Thyroid gland (tissue), 4 donors: ENCODE measurements around the gene CYP21A2. TPM values are rescaled to one million over a fixed set of nuclear protein-coding genes. Genes with fewer than 3 reads are reported as not detected.
A peak's percentile ranks its signal among the peaks of the same experiment; 100 is the strongest.
"Not testable (repeated sequence)": the region's sequence is repeated elsewhere in the genome, so short reads cannot be mapped to it uniquely, and the experiment has no call there.

Experiments
- DNase-seq, 2 donors: peaks; one replicate each; pipeline ENCODE4 v3.0.0-alpha.2; 2019
- H3K27ac ChIP-seq, 3 donors: fragments of 200-600 bp; sonication (generic); 1 replicate in 2 of 3; 2 replicates in 1 of 3; pipeline ENCODE4 v1.5.1; 2016 to 2019; ENCODE audit warnings: mild to moderate bottlenecking in 1 of 3, moderate library complexity in 1 of 3
- H3K27me3 ChIP-seq: fragments of 200-600 bp; sonication (generic); one replicate; pipeline ENCODE4 v1.5.1; 2019
- H3K36me3 ChIP-seq, 2 donors: fragments of 200-600 bp; sonication (generic); one replicate each; pipeline ENCODE4 v1.5.1; 2016 to 2019
- H3K4me1 ChIP-seq, 2 donors: fragments of 200-600 bp; sonication (generic); one replicate each; pipeline ENCODE4 v1.5.1; 2017 to 2019
- H3K4me3 ChIP-seq, 3 donors: fragments of 200-600 bp; sonication (generic); replicated peaks in 1 of 3; 1 replicate in 2 of 3; 2 replicates in 1 of 3; pipeline ENCODE4 v1.5.1; 2016; ENCODE audit warnings: mild to moderate bottlenecking in 1 of 3
- H3K9me3 ChIP-seq: fragments of 200-600 bp; sonication (generic); one replicate; pipeline ENCODE4 v1.5.1; 2017
- CTCF ChIP-seq, 6 experiments: fragments of 200-600 bp in 3 of 6; fragments of 450-650 bp in 3 of 6; sonication (generic) in 3 of 6; IDR thresholded peaks; one replicate each; pipeline ENCODE4 v1.5.1; 2016 to 2019; ENCODE audit warnings: antibody characterized with exemption in 6 of 6, mild to moderate bottlenecking in 2 of 6, inconsistent platforms in 1 of 6, moderate library complexity in 1 of 6
- POLR2A ChIP-seq, 2 donors: fragments of 450-650 bp; IDR thresholded peaks; one replicate each; pipeline ENCODE4 v1.6.1; 2017; ENCODE audit warnings: antibody characterized with exemption in 2 of 2, mild to moderate bottlenecking in 2 of 2, moderate library complexity in 1 of 2
- WGBS, 2 donors: methylation state at CpG; one replicate each; pipeline ENCODE4 v1.1.5; 2017; 5-methylcytosine and 5-hydroxymethylcytosine counted together
- intact Hi-C: fragments of 100-400 bp; cut with DNase I; formaldehyde crosslinking; loops from one replicate; pipeline ENCODE4 v1.15.1; 2023
- total RNA-seq, 4 donors: library from RNA; depleted of rRNA; stranded (reverse); fragments of >200 nt; gene quantifications; one replicate each; pipeline ENCODE4 v1.2.3, GENCODE V29; 2016

The CYP21A2 gene
- total RNA-seq, 4 donors from 2014 or later = 0.24 to 1.7 (median 0.33) TPM; not detected in 1

DNA sequence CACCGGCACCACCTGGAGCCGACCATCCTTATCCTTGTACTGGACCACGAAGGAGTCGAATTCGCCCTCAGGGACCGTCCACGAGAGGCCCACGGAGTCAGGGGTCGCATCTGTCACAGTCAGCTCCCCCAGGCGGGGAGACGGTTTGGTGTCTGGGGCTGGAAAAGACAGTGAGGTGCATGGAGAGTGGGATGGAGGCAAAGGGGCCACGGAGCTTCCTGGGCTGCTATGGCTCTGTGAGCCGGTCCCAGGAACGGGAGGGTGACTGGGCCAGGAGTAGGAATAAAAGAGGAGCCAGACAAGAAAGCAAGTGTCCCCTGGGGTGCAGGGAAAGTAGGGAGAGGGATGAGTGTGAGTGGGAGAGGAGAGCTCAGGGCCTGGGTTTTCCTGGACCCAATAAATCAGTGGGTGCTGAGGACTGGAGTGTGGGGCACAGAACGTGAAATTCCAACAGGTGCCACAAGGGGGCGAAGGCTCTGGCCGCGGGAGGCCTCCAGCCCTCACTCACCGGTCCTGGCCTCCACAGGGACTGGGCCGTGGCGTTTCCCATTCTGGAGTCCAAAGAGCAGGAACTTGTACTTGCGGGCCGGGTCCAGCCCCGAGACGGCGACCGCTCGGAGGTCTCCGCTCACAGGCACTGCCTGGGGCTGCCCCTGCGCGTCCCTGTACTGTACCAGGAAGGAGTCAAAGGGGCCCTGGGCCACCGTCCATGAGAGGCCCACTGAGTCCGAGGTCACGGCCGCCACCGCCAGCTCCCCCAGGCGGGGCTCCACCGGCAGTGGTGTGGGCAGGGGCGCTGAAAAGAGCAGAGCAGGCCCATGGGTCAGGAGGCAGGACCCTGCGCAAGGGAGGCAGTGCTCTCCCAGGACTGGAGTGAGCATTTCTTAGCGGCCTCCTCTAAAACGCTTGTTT, 9.9 kb downstream of the CYP21A2 start:
- WGBS, 2 donors = 44 to 48% methylated on average over 21 to 29 of the region's 42 CpGs
- Histone ChIP-seq H3K4me3 (no peak overlapping the region), H3K36me3 (no peaks in the 10 kb centered on the region), H3K27ac (peak overlapping the region in 2 of 3 donors; percentile 52 to 82), H3K27me3 (no peaks in the 10 kb centered on the region), H3K4me1 (peaks cover 0 to 27% of the 10 kb centered on the region in 2 donors), H3K9me3 (no peaks in the 10 kb centered on the region)
- peak; percentile 68 to 93 (median 80) for TF ChIP-seq CTCF (IDR thresholded peaks at IDR 0.05)
- no peak for TF ChIP-seq POLR2A (IDR thresholded peaks at IDR 0.05)
- intact Hi-C loops = loop anchor here (10.0 kb wide), 2 partner anchors 67 to 107 kb away; partner anchors contain the start of genes PPT2 and PRRT1
- DNase-seq = peak; percentile 63 to 68

- not testable (repeated sequence) for DNase-seq, H3K27ac ChIP-seq, H3K4me3 ChIP-seq, H3K36me3 ChIP-seq, H3K27me3 ChIP-seq, H3K9me3 ChIP-seq
- intact Hi-C loops = loop anchor here (10.0 kb wide), 2 partner anchors 66 to 106 kb away; partner anchors contain the start of genes PPT2 and PRRT1
- H3K4me1 ChIP-seq = peaks cover 0 to 27% of the 10 kb centered on the region in 2 donors
- WGBS, 2 donors = 93 to 95% methylated on average over 7 to 15 of the region's 21 CpGs
These were observed 10.9 kb downstream of the CYP21A2 start for GRCh38 chr6:32049149-32049548.

DNA sequence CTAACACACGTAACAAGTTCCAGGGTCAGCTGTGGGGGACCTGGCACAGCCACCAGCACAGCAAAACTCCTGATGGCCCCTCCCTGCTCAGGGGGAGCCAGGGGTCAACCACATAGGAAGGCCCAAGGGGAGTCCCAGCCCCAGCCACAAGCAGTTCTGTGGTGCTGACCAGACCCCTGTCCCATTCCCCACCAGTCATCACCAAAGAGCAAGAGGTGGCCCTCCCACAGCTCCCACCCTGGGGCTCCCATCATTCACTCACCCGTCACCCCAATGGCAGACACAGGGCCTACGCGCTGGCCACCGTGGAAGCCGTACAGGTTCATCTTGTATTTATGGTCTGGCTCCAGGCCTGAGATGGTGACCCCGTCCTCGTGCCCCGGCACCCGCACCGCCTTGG, 11.5 kb downstream of the CYP21A2 start:
- H3K36me3 ChIP-seq, H3K4me3 ChIP-seq, DNase-seq, H3K9me3 ChIP-seq, H3K27me3 ChIP-seq, H3K27ac ChIP-seq: not testable (repeated sequence)
- peaks cover 0 to 27% of the 10 kb centered on the region in 2 donors for H3K4me1 ChIP-seq
- 90 to 98% methylated on average over 6 to 10 of the region's 11 CpGs for WGBS, 2 donors
- intact Hi-C loops = loop anchor here (10.0 kb wide), 2 partner anchors 65 to 105 kb away; partner anchors contain the start of genes PPT2 and PRRT1

DNA sequence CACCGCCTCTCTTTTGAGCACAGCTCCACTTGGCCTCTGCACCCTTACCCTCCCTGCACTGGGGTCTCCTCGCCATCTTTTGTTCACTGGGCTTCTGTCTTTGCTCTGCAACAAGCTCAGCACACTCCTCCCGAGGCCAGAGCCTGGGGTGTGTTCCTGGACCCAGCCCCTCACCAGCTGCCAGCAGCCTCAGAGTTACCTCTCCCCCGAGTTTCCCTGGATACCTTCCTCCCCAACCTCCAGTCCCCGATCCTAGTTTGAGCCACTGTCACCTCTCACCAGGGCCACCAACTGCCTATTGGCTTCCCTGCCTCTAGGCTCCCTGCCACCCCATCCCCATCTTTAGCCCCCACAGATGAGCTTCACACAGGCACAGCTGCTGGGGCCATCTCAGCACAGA, 12.3 kb downstream of the CYP21A2 start:
- 79 to 81% methylated on average over 5 of the region's 5 CpGs for WGBS, 2 donors
- intact Hi-C loops = no loop called here
- no peaks in the 10 kb centered on the region for H3K9me3 ChIP-seq
- no peak for TF ChIP-seq CTCF (IDR thresholded peaks at IDR 0.05)
- no peak for TF ChIP-seq POLR2A (IDR thresholded peaks at IDR 0.05)
- H3K36me3 ChIP-seq = no peaks in the 10 kb centered on the region
- no peak overlapping the region for H3K4me3 ChIP-seq
- no peaks in the 10 kb centered on the region for H3K27me3 ChIP-seq
- no peak overlapping the region for H3K27ac ChIP-seq
- DNase-seq = no peak
- H3K4me1 ChIP-seq = peaks cover 0 to 27% of the 10 kb centered on the region in 2 donors

DNA sequence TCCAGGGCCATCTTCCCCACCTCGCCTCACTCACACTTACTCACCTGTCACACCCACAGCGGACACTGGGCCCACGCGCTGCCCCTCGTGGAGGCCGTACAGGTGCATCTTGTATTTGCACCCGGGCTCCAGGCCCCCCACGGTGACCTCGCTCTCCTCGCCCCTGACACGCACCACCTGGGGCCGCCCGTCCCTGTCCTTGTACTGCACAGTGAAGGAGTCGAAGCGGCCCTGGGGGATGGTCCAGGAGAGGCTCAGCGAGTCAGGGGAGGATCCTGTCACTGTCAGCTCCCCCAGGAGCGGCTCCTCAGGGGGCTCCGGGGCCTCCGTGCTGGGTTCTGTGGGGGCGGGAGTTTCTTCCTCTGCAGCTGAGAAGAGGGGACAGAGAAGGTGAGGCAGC, 14.4 kb downstream of the CYP21A2 start:
- 87 to 93% methylated on average over 13 to 20 of the region's 20 CpGs for WGBS, 2 donors
- H3K4me1 ChIP-seq, H3K27ac ChIP-seq, H3K36me3 ChIP-seq, H3K27me3 ChIP-seq, H3K9me3 ChIP-seq, DNase-seq, H3K4me3 ChIP-seq, intact Hi-C loops: not testable (repeated sequence)

GRCh38 chr6:32053314-32053713, 15.1 kb downstream of the CYP21A2 start:
- H3K9me3 ChIP-seq, H3K27ac ChIP-seq, DNase-seq, H3K36me3 ChIP-seq, H3K27me3 ChIP-seq, H3K4me3 ChIP-seq, intact Hi-C loops, H3K4me1 ChIP-seq: not testable (repeated sequence)
- 90 to 96% methylated on average over 8 to 9 of the region's 13 CpGs for WGBS, 2 donors

DNA sequence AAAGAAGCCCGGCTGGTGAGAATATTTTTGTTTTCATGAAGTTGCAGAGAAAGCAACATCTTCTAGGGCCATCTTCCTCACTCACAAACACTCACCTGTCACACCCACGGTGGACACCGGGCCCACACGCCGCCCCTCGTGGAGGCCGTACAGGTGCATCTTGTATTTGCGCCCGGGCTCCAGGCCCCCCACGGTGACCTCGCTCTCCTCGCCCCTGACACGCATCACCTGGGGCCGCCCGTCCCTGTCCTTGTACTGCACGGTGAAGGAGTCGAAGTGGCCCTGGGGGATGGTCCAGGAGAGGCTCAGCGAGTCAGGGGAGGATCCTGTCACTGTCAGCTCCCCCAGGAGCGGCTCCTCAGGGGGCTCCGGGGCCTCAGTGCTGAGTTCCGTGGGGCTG, 17.5 kb downstream of the CYP21A2 start:
- H3K4me1 ChIP-seq, H3K36me3 ChIP-seq, H3K27me3 ChIP-seq, H3K27ac ChIP-seq, DNase-seq, H3K9me3 ChIP-seq, H3K4me3 ChIP-seq, intact Hi-C loops: not testable (repeated sequence)
- WGBS, 2 donors = 92 to 93% methylated on average over 21 of the region's 21 CpGs
